ENCODE data around the gene TYW5.

DNA sequence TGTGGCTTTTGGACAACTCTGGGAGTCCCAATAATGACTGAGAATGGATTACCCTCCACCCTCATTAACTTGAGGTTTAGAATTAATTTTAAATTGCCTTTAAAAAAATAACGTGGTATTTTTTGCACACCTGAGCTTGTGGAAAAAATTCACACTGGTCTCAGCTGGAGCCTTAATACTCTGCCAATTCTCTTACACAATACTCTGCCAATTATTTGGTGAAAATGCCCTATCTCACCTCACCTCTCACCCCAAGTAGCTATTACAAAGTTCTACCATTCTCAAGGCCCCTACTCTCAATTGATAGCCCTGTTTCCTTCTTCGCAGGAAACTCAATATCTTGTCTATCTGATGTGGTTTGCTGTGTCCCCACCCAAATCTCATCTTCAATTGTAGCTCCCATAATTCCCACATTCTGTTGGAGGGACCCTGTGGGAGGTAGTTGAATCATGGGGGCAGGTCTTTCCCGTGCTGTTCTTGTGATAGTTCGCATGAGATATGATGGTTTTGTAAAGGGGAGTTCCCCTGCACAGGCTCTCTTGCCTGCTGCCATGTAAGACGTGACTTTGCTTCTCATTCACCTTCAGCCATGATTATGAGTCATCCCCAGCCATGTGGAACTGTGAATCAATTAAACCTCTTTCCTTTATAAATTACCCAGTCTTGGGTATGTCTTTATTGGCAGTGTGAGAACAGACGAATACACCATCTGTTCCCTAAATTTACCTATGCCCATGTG, 71.6 kb downstream of the TYW5 start:
- TF ChIP-seq REST (IDR thresholded peaks at IDR 0.05; ENCODE audit: insufficient replicate concordance, low read depth) (no peak), CTCF (IDR thresholded peaks at IDR 0.05; ENCODE audit: insufficient read depth, low read length) (no peak)
